ENCODE measurements around the gene NRG2.

- no peak for TF ChIP-seq POLR2A (IDR thresholded peaks at IDR 0.05; ENCODE audit: extremely low read depth, insufficient read length)
- TF ChIP-seq CTCF (IDR thresholded peaks at IDR 0.05; ENCODE audit: low read depth, low read length): no peak
- TF ChIP-seq MAX (IDR thresholded peaks at IDR 0.05; ENCODE audit: low read depth, low read length): no peak
- no peak for TF ChIP-seq MYC (IDR thresholded peaks at IDR 0.05; ENCODE audit: low read depth, low read length)
These were observed 141.9 kb downstream of the NRG2 start for GRCh38 chr5:139901251-139901575.

Data from NB4 (cell line).